ENCODE data around the gene KCNMA1.

The KCNMA1 gene

GRCh38 chr10:77284797-77285196, 352.8 kb downstream of the KCNMA1 start:
- no peak for TF ChIP-seq CTCF (IDR thresholded peaks at IDR 0.05; ENCODE audit: low read depth, low read length)
- DNase-seq (ENCODE audit: extremely low read depth, low read depth) = no peak

GRCh38 chr10:77283326-77283725, 354.3 kb downstream of the KCNMA1 start:
- no peak for TF ChIP-seq CTCF (IDR thresholded peaks at IDR 0.05; ENCODE audit: low read depth, low read length)
- no peak for DNase-seq (ENCODE audit: extremely low read depth, low read depth)

- no peak for DNase-seq (ENCODE audit: extremely low read depth, low read depth)
- TF ChIP-seq CTCF (IDR thresholded peaks at IDR 0.05; ENCODE audit: low read depth, low read length) = no peak
These were observed 355.4 kb downstream of the KCNMA1 start for GRCh38 chr10:77282163-77282562.

- DNase-seq (ENCODE audit: extremely low read depth, low read depth) = no peak
- TF ChIP-seq CTCF (IDR thresholded peaks at IDR 0.05; ENCODE audit: low read depth, low read length) = no peak
These were observed 355.9 kb downstream of the KCNMA1 start for GRCh38 chr10:77281719-77282118.

- no peak for TF ChIP-seq CTCF (IDR thresholded peaks at IDR 0.05; ENCODE audit: low read depth, low read length)
These were observed 358.4 kb downstream of the KCNMA1 start for GRCh38 chr10:77279207-77279606.

GRCh38 chr10:77274046-77274795, 363.4 kb downstream of the KCNMA1 start:
- TF ChIP-seq CTCF (IDR thresholded peaks at IDR 0.05; ENCODE audit: low read depth, low read length) = no peak
- DNase-seq (ENCODE audit: extremely low read depth, low read depth) = no peak

More at GRCh38 chr10:77279207-77279606, 358.4 kb downstream of the KCNMA1 start:
- no peak for DNase-seq (ENCODE audit: extremely low read depth, low read depth)

- no peak for DNase-seq (ENCODE audit: extremely low read depth, low read depth)
- TF ChIP-seq CTCF (IDR thresholded peaks at IDR 0.05; ENCODE audit: low read depth, low read length) = no peak
These were observed 368.4 kb downstream of the KCNMA1 start for GRCh38 chr10:77269163-77269562.

All from AG09319 (cell line).